Astrocyte of the cerebellum (primary cell): ENCODE results near the gene ZNF608.
A peak's percentile ranks its signal among the peaks of the same experiment; 100 is the strongest.

Experiments used
- DNase-seq: peaks from one replicate; pipeline ENCODE4 v3.0.0-alpha.2; 2011; ENCODE audit warnings: low read depth
- H3K4me3 ChIP-seq: 2 replicates; pipeline ENCODE4 v1.5.1; 2011; ENCODE audit warnings: mild to moderate bottlenecking, low read depth, low read length, moderate library complexity
- CTCF ChIP-seq: IDR thresholded peaks from 2 replicates; pipeline ENCODE4 v1.5.1; 2012; ENCODE audit warnings: low read length, low read depth, moderate library complexity, mild to moderate bottlenecking; ENCODE audit errors: missing control alignments
- in situ Hi-C: cut with HindIII; loops from 2 replicates; pipeline ENCODE4 v1.10.0; 2017; ENCODE audit warnings: low sequenced_read_pairs

The ZNF608 gene

DNA sequence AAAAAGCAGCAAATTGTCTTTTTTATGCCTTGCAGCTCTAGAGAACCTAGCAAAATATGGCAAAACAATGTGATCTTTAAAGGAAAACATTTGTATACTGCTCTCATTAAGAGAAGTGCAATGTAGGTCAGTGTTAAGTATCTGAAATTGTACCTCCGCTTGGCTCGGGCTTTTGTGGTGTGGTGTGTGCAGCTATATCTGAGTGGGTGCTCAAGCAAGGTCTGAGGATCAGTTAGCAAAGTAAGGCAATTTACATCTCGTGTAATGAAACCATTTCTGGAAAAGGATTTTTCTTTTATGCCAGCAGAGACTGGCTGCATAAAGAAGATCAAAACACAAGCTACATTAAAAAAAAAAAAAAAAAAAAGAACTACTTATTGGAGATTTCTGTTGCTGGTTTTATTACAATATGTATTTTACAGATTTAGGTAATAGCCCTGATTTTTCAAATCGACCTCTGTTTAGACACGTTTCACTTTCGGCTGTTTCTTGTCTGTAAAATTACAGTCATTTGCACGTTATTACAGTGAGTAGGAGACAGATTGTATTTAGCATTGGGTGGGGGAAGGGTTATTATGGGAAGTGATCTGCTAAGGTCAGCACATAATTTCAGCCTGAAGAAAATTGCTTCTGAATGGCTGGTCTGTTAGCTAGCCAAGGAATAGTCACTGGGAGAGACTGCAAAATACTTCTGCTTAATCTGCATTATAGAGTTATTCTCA is 7.9 kb upstream of the ZNF608 start:
- TF ChIP-seq CTCF, result no peak
- no peak for DNase-seq
- no peak overlapping the region for H3K4me3 ChIP-seq

GRCh38 chr5:124752854-124753720 is 6.6 kb upstream of the ZNF608 start:
- no peak for DNase-seq
- no peak for TF ChIP-seq CTCF
- in situ Hi-C loops, result no loop called here
- H3K4me3 ChIP-seq, result no peak overlapping the region

More for the DNA sequence above, 7.9 kb upstream of the ZNF608 start:
- in situ Hi-C loops, result no loop called here

DNA sequence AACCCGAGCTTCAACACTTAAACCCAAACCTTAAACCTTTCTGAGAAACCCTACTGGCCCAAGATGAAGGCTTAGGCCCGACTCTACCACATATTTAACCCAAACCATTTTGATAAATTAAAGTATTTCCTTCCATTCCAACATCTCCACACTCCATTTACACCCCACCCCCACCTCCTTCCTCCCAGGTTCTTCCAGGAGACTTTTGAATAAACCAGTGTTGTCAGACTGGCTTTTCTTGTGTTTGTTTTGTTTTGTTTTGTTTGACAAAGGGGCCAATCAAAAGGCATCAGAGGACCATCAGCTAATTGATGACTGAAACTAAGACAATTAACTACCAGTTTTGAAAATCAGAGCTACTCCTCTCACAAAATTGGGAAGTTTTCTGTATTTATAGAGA is 4.6 kb upstream of the ZNF608 start:
- no peak overlapping the region for H3K4me3 ChIP-seq
- DNase-seq, result no peak
- in situ Hi-C loops, result no loop called here
- TF ChIP-seq CTCF, result no peak

DNA sequence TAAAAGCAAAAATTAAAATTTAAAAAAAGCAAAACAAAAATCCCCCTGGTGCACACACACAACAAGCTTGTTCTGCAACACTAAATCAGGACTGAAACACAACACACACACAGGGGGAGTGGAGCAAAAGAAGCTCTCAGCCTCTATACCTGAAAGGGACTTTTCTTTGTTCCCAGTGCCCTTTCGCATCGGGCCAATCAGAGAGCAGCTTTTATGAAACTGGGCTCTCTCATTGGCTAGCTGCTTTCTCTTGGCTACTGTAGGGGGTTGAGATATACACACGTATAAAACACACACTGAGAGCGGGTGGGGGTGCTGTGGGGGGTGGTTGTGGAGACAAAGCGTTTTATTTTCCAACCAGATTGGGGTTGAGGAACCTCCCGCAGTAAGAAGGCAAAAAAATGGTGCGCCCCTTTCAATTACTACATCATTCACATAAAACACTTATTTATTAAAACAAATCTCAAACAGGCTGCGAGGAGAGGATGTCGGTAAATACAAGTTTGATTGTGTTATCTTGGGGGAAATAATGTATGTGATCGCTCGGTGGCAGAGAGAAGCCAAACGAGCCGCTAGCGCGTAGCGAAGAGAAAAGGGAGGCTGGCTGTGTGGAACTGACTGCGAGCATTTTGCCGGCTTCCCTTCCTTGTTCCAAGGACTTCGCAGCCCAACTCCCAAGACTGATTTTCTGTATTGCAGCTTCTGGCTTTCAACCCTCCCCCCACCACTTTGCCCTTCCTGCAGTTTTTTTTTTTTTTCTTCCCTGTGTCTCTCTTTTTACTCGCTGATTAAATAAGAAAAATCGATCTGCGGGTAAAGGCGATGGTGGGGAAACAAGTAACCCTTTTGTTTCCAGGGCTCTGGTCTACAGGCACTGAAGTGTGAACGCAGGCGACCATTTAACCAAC is 2.5 kb upstream of the ZNF608 start:
- in situ Hi-C loops, result no loop called here
- H3K4me3 ChIP-seq, result peak overlapping the region; percentile 71
- DNase-seq, result peak; percentile 83
- peak; percentile 3 for TF ChIP-seq CTCF

GRCh38 chr5:124747791-124748686 is 1.6 kb upstream of the ZNF608 start:
- peak overlapping the region; percentile 71 for H3K4me3 ChIP-seq
- in situ Hi-C loops, result no loop called here
- no peak for TF ChIP-seq CTCF
- DNase-seq, result no peak
